ENCODE measurements around the gene PTPRN2.

DNA sequence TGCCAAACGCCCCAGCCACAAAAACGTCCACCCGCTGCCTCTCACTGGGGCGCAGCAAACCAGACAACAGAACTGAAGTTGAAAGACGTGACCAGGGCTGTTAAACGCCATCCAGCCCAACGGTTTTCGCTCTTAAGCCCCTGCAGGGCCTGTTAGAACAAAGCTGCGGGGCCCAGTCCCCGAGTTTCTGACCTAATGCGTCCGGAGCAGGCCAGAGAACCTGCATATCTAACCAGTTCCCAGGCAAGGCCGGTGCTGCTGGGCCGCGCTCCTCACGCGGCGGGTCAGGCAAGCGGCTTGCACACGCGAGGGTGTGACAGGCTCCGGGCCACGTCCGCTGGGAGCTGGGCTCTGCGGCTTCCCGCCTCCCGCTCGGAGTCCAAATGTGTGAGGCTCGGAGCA, 87.0 kb downstream of the PTPRN2 start:
- TF ChIP-seq, protein P1, sequence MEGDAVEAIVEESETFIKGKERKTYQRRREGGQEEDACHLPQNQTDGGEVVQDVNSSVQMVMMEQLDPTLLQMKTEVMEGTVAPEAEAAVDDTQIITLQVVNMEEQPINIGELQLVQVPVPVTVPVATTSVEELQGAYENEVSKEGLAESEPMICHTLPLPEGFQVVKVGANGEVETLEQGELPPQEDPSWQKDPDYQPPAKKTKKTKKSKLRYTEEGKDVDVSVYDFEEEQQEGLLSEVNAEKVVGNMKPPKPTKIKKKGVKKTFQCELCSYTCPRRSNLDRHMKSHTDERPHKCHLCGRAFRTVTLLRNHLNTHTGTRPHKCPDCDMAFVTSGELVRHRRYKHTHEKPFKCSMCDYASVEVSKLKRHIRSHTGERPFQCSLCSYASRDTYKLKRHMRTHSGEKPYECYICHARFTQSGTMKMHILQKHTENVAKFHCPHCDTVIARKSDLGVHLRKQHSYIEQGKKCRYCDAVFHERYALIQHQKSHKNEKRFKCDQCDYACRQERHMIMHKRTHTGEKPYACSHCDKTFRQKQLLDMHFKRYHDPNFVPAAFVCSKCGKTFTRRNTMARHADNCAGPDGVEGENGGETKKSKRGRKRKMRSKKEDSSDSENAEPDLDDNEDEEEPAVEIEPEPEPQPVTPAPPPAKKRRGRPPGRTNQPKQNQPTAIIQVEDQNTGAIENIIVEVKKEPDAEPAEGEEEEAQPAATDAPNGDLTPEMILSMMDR (IDR thresholded peaks at IDR 0.05), result no peak
- TF ChIP-seq POLR2A (IDR thresholded peaks at IDR 0.05) (no peak), POLR2AphosphoS5 (IDR thresholded peaks at IDR 0.05) (no peak), EP300 (IDR thresholded peaks at IDR 0.05) (no peak)
